Activated naive CD8-positive, alpha-beta T cell treated with anti-CD3 and anti-CD28 coated beads, Interleukin-2, amount 50 U/mL, for 24 hours (primary cell): ENCODE results near the gene ALOXE3.
"Not testable (repeated sequence)": the region's sequence is repeated elsewhere in the genome, so short reads cannot be mapped to it uniquely, and the experiment has no call there.

Source experiments
- ATAC-seq: fragments of 150-1000 bp; cut with Tn5 transposase; one replicate; pipeline ENCODE4 v1.10.0; 2021
- DNase-seq: peaks from one replicate; pipeline ENCODE4 v3.0.0; 2021
- H3K27ac Mint-ChIP-seq: one replicate; pipeline ENCODE4 v1.8.0; 2021; ENCODE audit warnings: mild to moderate bottlenecking, mixed read lengths
- H3K27me3 Mint-ChIP-seq: one replicate; pipeline ENCODE4 v1.8.0; 2021; ENCODE audit warnings: mixed read lengths
- H3K36me3 Mint-ChIP-seq: one replicate; pipeline ENCODE4 v1.8.0; 2021; ENCODE audit warnings: low read depth, mixed read lengths
- H3K4me1 Mint-ChIP-seq: one replicate; pipeline ENCODE4 v1.8.0; 2021; ENCODE audit warnings: mixed read lengths
- H3K4me3 Mint-ChIP-seq: one replicate; pipeline ENCODE4 v1.8.0; 2021; ENCODE audit warnings: mild to moderate bottlenecking, moderate library complexity, mixed read lengths
- H3K9me3 Mint-ChIP-seq: one replicate; pipeline ENCODE4 v1.8.0; 2021; ENCODE audit warnings: mixed read lengths

Gene ALOXE3

GRCh38 chr17:8109661-8110455 is 8.5 kb downstream of the ALOXE3 start:
- DNase-seq: peak; percentile 83

GRCh38 chr17:8108972-8109660 is 9.2 kb downstream of the ALOXE3 start:
- H3K9me3 Mint-ChIP-seq: no peaks in the 10 kb centered on the region
- peaks cover 14% of the 10 kb centered on the region for H3K27me3 Mint-ChIP-seq
- H3K4me1 Mint-ChIP-seq: peaks cover 4% of the 10 kb centered on the region
- DNase-seq: no peak
- no peak overlapping the region for H3K27ac Mint-ChIP-seq
- no peaks in the 10 kb centered on the region for H3K36me3 Mint-ChIP-seq
- ATAC-seq: no peak
- no peak overlapping the region for H3K4me3 Mint-ChIP-seq

More at GRCh38 chr17:8109661-8110455, 8.5 kb downstream of the ALOXE3 start:
- Mint-ChIP-seq H3K4me3 (no peak overlapping the region), H3K36me3 (no peaks in the 10 kb centered on the region), H3K27ac (no peak overlapping the region), H3K27me3 (peaks cover 20% of the 10 kb centered on the region), H3K9me3 (no peaks in the 10 kb centered on the region), H3K4me1 (peaks cover 4% of the 10 kb centered on the region)
- peak; percentile 90 for ATAC-seq

DNA sequence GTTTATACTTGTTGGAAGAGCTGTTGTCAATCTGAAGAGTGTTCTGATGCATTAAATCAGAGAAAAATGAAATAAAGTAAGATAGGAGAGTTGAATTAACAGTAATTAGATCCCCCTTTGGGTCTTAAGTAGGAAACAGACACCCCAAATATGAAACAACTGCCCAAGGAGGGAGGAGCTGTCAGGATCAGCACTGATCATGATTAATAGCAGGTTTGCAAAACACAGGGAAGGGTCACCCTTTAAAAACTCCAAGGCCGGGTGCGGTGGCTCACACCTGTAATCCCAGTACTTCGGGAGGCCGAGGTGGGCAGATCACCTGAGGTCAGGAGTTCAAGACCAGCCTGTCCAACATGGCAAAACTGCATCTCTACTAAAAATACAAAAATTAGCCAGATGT is 11.3 kb downstream of the ALOXE3 start:
- not testable (repeated sequence) for H3K36me3 Mint-ChIP-seq, H3K27ac Mint-ChIP-seq, H3K4me1 Mint-ChIP-seq, DNase-seq, H3K4me3 Mint-ChIP-seq, H3K27me3 Mint-ChIP-seq, ATAC-seq, H3K9me3 Mint-ChIP-seq

GRCh38 chr17:8105957-8106398 is 12.3 kb downstream of the ALOXE3 start:
- Mint-ChIP-seq H3K9me3 (no peaks in the 10 kb centered on the region), H3K27ac (no peak overlapping the region), H3K27me3 (peaks cover 2% of the 10 kb centered on the region), H3K36me3 (no peaks in the 10 kb centered on the region), H3K4me3 (no peak overlapping the region), H3K4me1 (peaks cover 4% of the 10 kb centered on the region)
- ATAC-seq (no peak), DNase-seq (no peak)

GRCh38 chr17:8104911-8105310 is 13.4 kb downstream of the ALOXE3 start:
- ATAC-seq: no peak
- Mint-ChIP-seq H3K9me3 (no peaks in the 10 kb centered on the region), H3K27ac (no peak overlapping the region), H3K27me3 (peaks cover 2% of the 10 kb centered on the region), H3K4me1 (no peaks in the 10 kb centered on the region), H3K4me3 (no peak overlapping the region), H3K36me3 (no peaks in the 10 kb centered on the region)
- DNase-seq: no peak

GRCh38 chr17:8103549-8103948 is 14.8 kb downstream of the ALOXE3 start:
- H3K9me3 Mint-ChIP-seq: no peaks in the 10 kb centered on the region
- ATAC-seq (no peak), DNase-seq (no peak)
- H3K27ac Mint-ChIP-seq: no peak overlapping the region
- H3K27me3 Mint-ChIP-seq: peaks cover 2% of the 10 kb centered on the region
- no peak overlapping the region for H3K4me3 Mint-ChIP-seq
- no peaks in the 10 kb centered on the region for H3K36me3 Mint-ChIP-seq
- H3K4me1 Mint-ChIP-seq: no peaks in the 10 kb centered on the region

GRCh38 chr17:8101721-8102120 is 16.6 kb downstream of the ALOXE3 start:
- no peaks in the 10 kb centered on the region for H3K4me1 Mint-ChIP-seq
- H3K27me3 Mint-ChIP-seq: peaks cover 2% of the 10 kb centered on the region
- DNase-seq (no peak), ATAC-seq (no peak)
- no peaks in the 10 kb centered on the region for H3K9me3 Mint-ChIP-seq
- H3K36me3 Mint-ChIP-seq: no peaks in the 10 kb centered on the region
- H3K27ac Mint-ChIP-seq: no peak overlapping the region
- no peak overlapping the region for H3K4me3 Mint-ChIP-seq

- no peak overlapping the region for H3K4me3 Mint-ChIP-seq
- no peaks in the 10 kb centered on the region for H3K9me3 Mint-ChIP-seq
- DNase-seq (no peak), ATAC-seq (no peak)
- H3K27ac Mint-ChIP-seq: no peak overlapping the region
- peaks cover 2% of the 10 kb centered on the region for H3K27me3 Mint-ChIP-seq
- H3K36me3 Mint-ChIP-seq: no peaks in the 10 kb centered on the region
- H3K4me1 Mint-ChIP-seq: no peaks in the 10 kb centered on the region
Measured at GRCh38 chr17:8100763-8101162, 17.6 kb downstream of the ALOXE3 start.

GRCh38 chr17:8100111-8100510 is 18.2 kb downstream of the ALOXE3 start:
- Mint-ChIP-seq H3K27me3 (peaks cover 2% of the 10 kb centered on the region), H3K27ac (no peak overlapping the region), H3K4me3 (no peak overlapping the region), H3K4me1 (no peaks in the 10 kb centered on the region), H3K9me3 (no peaks in the 10 kb centered on the region), H3K36me3 (no peaks in the 10 kb centered on the region)
- ATAC-seq (no peak), DNase-seq (no peak)

DNA sequence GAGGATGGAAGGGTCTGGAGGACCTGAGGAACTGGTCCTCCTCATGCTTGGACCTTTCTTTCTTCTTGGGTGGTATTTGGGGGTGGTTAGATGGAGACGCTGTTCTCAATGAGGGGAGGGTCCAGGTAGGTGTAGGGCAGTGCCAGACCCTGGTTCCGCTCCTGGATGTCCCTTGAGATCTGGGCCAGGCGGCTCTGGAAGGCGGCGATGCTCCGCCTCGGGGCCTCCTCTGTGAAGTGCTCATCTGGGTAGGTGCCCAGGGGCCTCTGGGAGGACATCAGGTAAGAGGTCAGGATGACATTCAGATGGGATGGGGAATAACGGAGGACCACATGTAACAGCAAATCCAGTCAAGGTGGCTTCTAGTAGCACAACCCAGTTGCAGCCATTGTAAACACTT is 21.8 kb downstream of the ALOXE3 start:
- Mint-ChIP-seq H3K9me3 (no peaks in the 10 kb centered on the region), H3K4me3 (no peak overlapping the region), H3K36me3 (no peaks in the 10 kb centered on the region), H3K27ac (no peak overlapping the region), H3K27me3 (peaks cover 2% of the 10 kb centered on the region), H3K4me1 (peaks cover 6% of the 10 kb centered on the region)
- no peak for DNase-seq
- ATAC-seq: no peak

- Mint-ChIP-seq H3K27ac (no peak overlapping the region), H3K27me3 (peaks cover 7% of the 10 kb centered on the region), H3K4me1 (peaks cover 14% of the 10 kb centered on the region), H3K9me3 (no peaks in the 10 kb centered on the region), H3K4me3 (no peak overlapping the region), H3K36me3 (no peaks in the 10 kb centered on the region)
- no peak for ATAC-seq
- DNase-seq: no peak
Measured at GRCh38 chr17:8095361-8095760, 23.0 kb downstream of the ALOXE3 start.

DNA sequence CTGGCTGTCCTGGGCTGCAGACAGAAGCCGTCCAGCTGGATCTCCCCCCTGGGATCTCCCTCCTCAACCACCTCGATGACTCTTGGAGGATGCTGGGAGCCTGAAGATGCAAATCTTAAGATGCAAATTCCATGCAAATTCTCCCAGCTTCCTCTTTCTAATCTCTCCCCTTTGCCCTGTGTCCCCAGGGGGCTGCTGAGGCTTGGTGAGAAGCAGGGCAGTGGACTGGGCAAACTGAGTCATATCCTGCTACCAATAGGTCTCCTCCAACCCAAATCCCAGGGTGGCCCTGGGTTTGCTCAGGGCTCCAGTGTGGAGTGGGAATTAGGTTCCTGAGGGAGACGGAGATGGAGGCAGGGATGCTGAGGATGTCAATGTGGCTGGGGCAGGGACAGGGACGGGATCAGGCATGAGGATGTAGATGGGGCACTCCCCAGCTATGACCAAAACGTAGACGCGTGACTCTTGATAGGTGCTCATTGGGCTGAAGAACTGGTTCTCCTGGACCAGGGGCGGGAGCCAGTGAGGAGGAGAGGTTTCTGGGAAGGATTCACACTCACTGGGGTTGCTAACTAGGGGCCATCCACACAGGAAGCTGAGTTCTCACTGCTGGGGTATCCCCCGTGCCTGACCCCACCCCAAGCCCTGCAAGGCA is 27.2 kb downstream of the ALOXE3 start:
- Mint-ChIP-seq H3K27ac (no peak overlapping the region), H3K9me3 (no peaks in the 10 kb centered on the region), H3K4me3 (no peak overlapping the region), H3K4me1 (peaks cover 14% of the 10 kb centered on the region), H3K27me3 (peaks cover 19% of the 10 kb centered on the region), H3K36me3 (no peaks in the 10 kb centered on the region)
- no peak for ATAC-seq
- no peak for DNase-seq

- Mint-ChIP-seq H3K4me3 (no peak overlapping the region), H3K27me3 (peaks cover 19% of the 10 kb centered on the region), H3K9me3 (no peaks in the 10 kb centered on the region), H3K36me3 (no peaks in the 10 kb centered on the region), H3K27ac (no peak overlapping the region), H3K4me1 (peaks cover 14% of the 10 kb centered on the region)
- ATAC-seq (no peak), DNase-seq (no peak)
Measured at GRCh38 chr17:8089728-8090127, 28.6 kb downstream of the ALOXE3 start.

GRCh38 chr17:8087952-8088230 is 30.4 kb downstream of the ALOXE3 start:
- Mint-ChIP-seq H3K36me3 (no peaks in the 10 kb centered on the region), H3K4me1 (peaks cover 8% of the 10 kb centered on the region), H3K4me3 (no peak overlapping the region), H3K27ac (no peak overlapping the region), H3K27me3 (peaks cover 19% of the 10 kb centered on the region), H3K9me3 (no peaks in the 10 kb centered on the region)
- no peak for ATAC-seq
- no peak for DNase-seq
